GM10266 (cell line): ENCODE data around the gene TCF4.

Experiments
- DNase-seq: peaks from one replicate; pipeline ENCODE4 v3.0.0; 2012; ENCODE audit errors: extremely low spot score
- TF ChIP-seq, protein P1 (sequence below): IDR thresholded peaks from 2 replicates; pipeline ENCODE4 v1.5.1; 2012; ENCODE audit warnings: mild to moderate bottlenecking, low read depth; ENCODE audit not compliant: control insufficient read depth, insufficient read depth; ENCODE audit errors: missing control alignments

Gene TCF4

DNA sequence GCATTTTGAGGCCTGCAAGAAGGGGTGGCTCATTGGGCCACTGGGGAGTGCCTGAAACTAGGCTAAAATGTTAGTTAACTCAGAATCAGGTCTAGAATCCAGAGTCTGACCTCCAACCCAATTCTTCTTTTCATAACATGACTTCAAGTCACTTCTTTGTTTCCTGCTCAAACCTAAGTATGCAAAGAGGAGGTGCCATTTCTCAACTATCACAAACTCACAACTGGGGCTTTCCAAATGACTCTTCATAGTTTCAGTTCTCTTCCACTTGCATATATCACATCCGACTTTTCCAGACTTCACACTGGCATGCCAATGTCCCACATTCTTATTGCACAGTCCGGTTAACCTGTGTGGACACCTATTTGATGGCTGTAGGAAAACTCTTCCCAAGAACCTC, 211.6 kb downstream of the TCF4 start:
- DNase-seq, result peak; percentile 39
- TF ChIP-seq, protein P1, sequence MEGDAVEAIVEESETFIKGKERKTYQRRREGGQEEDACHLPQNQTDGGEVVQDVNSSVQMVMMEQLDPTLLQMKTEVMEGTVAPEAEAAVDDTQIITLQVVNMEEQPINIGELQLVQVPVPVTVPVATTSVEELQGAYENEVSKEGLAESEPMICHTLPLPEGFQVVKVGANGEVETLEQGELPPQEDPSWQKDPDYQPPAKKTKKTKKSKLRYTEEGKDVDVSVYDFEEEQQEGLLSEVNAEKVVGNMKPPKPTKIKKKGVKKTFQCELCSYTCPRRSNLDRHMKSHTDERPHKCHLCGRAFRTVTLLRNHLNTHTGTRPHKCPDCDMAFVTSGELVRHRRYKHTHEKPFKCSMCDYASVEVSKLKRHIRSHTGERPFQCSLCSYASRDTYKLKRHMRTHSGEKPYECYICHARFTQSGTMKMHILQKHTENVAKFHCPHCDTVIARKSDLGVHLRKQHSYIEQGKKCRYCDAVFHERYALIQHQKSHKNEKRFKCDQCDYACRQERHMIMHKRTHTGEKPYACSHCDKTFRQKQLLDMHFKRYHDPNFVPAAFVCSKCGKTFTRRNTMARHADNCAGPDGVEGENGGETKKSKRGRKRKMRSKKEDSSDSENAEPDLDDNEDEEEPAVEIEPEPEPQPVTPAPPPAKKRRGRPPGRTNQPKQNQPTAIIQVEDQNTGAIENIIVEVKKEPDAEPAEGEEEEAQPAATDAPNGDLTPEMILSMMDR, result no peak

DNA sequence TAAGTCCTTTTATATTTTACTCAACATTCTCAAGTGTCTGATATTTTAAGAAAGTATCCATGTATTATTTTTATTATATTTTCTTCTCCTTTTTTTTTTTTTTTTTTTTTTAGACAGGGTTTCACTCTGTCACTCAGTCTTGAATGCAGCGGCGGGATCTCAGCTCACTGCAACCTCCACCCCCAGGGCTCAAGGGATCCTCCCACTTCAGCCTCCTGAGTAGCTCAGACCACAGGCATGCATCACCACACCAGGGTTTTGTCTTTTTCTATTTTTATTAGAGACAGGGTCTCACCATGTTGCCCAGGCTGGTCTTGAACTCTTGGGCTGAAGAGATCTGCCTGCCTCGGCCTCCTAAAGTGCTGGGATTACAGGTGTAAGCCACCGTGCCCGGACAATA, 212.1 kb downstream of the TCF4 start:
- TF ChIP-seq, protein P1, result no peak
- no peak for DNase-seq

- TF ChIP-seq, protein P1, result no peak
Measured at GRCh38 chr18:55374741-55375140, 213.3 kb downstream of the TCF4 start.

DNA sequence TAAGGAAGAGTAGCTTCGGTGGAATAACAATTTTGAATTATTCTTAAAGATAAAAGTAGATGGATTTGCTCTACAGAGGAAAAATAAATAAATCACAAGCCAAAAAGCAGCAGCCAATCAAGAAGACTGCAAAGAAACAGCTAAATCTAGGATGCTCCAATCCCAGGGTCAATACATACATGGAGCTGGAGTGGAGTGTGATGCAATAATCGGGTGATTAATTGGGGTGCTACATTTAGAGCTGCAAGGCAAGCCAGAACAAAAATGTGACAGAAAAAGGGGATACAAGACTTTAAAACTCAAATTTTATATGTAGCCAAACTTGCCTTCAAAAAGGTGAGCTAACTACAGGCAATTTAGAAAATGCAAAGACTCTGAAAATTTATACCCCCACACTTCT, 215.8 kb downstream of the TCF4 start:
- TF ChIP-seq, protein P1, result no peak

More at GRCh38 chr18:55374741-55375140, 213.3 kb downstream of the TCF4 start:
- no peak for DNase-seq

GRCh38 chr18:55370936-55371335, 217.1 kb downstream of the TCF4 start:
- no peak for DNase-seq
- TF ChIP-seq, protein P1, result no peak

More for the DNA sequence above, 215.8 kb downstream of the TCF4 start:
- DNase-seq, result no peak

GRCh38 chr18:55369346-55369745, 218.6 kb downstream of the TCF4 start:
- TF ChIP-seq, protein P1, result no peak

DNA sequence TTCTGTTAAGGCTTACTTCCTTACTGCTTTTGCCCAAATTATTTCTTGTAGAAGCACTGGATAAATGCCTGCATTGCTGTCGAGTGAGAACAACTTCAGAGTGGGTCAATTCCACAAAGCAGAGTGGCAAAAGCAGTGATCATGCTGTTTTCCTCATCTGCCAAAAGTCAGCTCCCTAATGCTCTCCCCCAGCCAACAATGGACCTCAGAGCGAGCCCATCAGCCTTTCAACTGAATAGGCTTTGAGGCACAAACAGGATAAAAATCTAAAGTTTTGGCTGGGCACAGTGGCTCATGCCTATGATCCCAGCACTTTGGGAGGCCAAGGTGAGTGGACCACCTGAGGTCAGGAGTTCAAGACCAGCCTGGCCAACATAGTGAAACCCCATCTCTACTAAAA, 222.7 kb downstream of the TCF4 start:
- DNase-seq, result no peak
- TF ChIP-seq, protein P1, result no peak

More at GRCh38 chr18:55369346-55369745, 218.6 kb downstream of the TCF4 start:
- no peak for DNase-seq
